ENCODE data around the gene SPART.
"Not testable (repeated sequence)": the region's sequence is repeated elsewhere in the genome, so short reads cannot be mapped to it uniquely, and the experiment has no call there.

The SPART gene

DNA sequence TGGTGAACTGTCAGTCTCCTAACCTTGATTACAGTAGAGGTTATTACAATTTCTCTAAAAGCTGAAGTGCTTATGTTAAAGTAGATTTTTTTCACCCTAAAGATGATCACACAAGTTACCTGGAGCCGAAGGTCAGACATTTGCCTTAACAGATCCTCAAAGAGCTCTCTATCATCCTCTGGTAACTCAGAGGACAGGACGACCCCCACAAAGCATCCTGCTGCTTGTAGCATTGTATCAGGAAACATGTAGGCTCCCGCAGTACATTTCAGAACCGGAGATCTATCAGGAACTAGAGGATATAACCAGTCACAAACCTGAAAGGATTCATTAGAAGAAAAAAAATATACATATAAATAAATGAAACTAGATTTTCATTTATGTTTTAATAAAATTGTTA lies 14.9 kb downstream of the SPART start:
- H3K4me3 ChIP-seq (ENCODE audit: severe bottlenecking), result no peak overlapping the region
- peaks cover 80% of the 10 kb centered on the region for H3K36me3 ChIP-seq (ENCODE audit: low read depth)
- TF ChIP-seq, protein P1, sequence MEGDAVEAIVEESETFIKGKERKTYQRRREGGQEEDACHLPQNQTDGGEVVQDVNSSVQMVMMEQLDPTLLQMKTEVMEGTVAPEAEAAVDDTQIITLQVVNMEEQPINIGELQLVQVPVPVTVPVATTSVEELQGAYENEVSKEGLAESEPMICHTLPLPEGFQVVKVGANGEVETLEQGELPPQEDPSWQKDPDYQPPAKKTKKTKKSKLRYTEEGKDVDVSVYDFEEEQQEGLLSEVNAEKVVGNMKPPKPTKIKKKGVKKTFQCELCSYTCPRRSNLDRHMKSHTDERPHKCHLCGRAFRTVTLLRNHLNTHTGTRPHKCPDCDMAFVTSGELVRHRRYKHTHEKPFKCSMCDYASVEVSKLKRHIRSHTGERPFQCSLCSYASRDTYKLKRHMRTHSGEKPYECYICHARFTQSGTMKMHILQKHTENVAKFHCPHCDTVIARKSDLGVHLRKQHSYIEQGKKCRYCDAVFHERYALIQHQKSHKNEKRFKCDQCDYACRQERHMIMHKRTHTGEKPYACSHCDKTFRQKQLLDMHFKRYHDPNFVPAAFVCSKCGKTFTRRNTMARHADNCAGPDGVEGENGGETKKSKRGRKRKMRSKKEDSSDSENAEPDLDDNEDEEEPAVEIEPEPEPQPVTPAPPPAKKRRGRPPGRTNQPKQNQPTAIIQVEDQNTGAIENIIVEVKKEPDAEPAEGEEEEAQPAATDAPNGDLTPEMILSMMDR (IDR thresholded peaks at IDR 0.05; ENCODE audit: poor library complexity, severe bottlenecking), result no peak
- DNase-seq (ENCODE audit: low spot score) (no peak), ATAC-seq (ENCODE audit: low read depth) (no peak)
- H3K27ac ChIP-seq (ENCODE audit: poor library complexity, severe bottlenecking), result no peak overlapping the region
- no peaks in the 10 kb centered on the region for H3K9me3 ChIP-seq (ENCODE audit: severe bottlenecking)
- H3K27me3 ChIP-seq (ENCODE audit: insufficient read depth, poor library complexity, severe bottlenecking), result no peaks in the 10 kb centered on the region
- peaks cover 18% of the 10 kb centered on the region for H3K4me1 ChIP-seq (ENCODE audit: insufficient read depth, poor library complexity, severe bottlenecking)

DNA sequence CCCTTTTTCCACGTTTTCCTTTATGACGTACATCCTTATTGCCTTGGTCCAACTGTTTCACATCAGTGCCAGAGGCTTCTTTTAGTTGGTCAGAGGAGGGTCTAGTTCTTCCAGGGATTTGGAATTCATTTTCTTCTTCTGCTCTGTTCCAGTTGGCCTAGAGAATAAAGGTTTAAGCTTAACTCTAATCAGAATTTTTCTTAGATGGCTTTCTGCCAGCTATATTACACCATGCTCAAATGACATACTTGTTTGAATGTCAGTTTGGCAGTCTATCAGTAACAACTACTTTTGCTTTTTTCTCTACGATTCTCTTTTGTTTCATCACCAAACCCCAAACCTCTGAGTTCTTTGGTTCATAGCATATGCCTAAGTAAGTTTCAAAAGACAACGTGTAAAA lies 16.8 kb downstream of the SPART start:
- ATAC-seq (ENCODE audit: low read depth) (no peak), DNase-seq (ENCODE audit: low spot score) (no peak)
- peaks cover 94% of the 10 kb centered on the region for H3K36me3 ChIP-seq (ENCODE audit: low read depth)
- peaks cover 15% of the 10 kb centered on the region for H3K4me1 ChIP-seq (ENCODE audit: insufficient read depth, poor library complexity, severe bottlenecking)
- H3K9me3 ChIP-seq (ENCODE audit: severe bottlenecking), result no peaks in the 10 kb centered on the region
- no peak overlapping the region for H3K4me3 ChIP-seq (ENCODE audit: severe bottlenecking)
- H3K27me3 ChIP-seq (ENCODE audit: insufficient read depth, poor library complexity, severe bottlenecking), result no peaks in the 10 kb centered on the region
- no peak overlapping the region for H3K27ac ChIP-seq (ENCODE audit: poor library complexity, severe bottlenecking)
- TF ChIP-seq, protein P1 (IDR thresholded peaks at IDR 0.05; ENCODE audit: poor library complexity, severe bottlenecking), result no peak

DNA sequence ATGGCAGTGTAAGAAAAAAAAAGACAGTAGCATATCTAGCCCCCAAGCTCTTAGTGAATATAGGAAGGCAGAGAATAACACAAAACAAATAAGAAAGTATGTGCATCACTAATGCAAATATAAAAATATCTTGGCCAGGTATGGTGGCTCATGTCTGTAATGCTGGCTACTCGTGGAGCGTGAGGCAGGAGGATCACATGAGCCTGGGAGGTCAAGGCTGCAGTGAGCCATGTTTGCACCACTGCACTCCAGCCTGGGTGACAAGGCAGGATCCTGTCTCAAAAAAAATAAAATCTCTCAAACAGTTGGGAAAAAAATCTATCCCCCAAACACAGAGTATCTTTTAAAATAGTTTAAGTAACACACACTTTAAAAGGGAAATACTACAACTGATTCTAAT lies 17.4 kb downstream of the SPART start:
- H3K36me3 ChIP-seq (ENCODE audit: low read depth), result peaks cover 92% of the 10 kb centered on the region
- DNase-seq (ENCODE audit: low spot score), result no peak
- no peak overlapping the region for H3K27ac ChIP-seq (ENCODE audit: poor library complexity, severe bottlenecking)
- no peaks in the 10 kb centered on the region for H3K27me3 ChIP-seq (ENCODE audit: insufficient read depth, poor library complexity, severe bottlenecking)
- H3K4me1 ChIP-seq (ENCODE audit: insufficient read depth, poor library complexity, severe bottlenecking), result peaks cover 15% of the 10 kb centered on the region
- no peak for ATAC-seq (ENCODE audit: low read depth)
- TF ChIP-seq, protein P1 (IDR thresholded peaks at IDR 0.05; ENCODE audit: poor library complexity, severe bottlenecking), result no peak
- H3K4me3 ChIP-seq (ENCODE audit: severe bottlenecking), result no peak overlapping the region
- H3K9me3 ChIP-seq (ENCODE audit: severe bottlenecking), result no peaks in the 10 kb centered on the region

DNA sequence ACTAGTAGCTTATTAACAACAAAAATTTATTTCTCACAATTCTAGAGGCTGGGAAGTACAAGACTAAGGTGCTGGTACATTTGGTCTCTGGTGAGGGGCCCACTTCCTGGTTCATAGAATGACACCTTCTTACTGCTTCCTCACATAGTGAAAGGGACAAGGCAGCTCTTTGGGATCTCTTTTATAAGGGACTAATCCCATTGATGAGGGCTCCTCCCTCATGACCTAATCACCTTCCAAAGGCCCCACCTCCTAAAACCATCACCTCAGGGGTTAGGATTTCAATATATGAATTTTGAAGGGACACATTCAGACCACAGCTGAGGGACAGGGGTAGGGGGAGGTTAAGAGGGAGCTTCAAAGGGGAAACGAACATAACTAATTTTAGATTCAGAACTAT lies 20.3 kb downstream of the SPART start:
- Histone ChIP-seq H3K27me3 (ENCODE audit: insufficient read depth, poor library complexity, severe bottlenecking) (no peaks in the 10 kb centered on the region), H3K4me1 (ENCODE audit: insufficient read depth, poor library complexity, severe bottlenecking) (no peaks in the 10 kb centered on the region), H3K4me3 (ENCODE audit: severe bottlenecking) (no peak overlapping the region), H3K9me3 (ENCODE audit: severe bottlenecking) (no peaks in the 10 kb centered on the region), H3K36me3 (ENCODE audit: low read depth) (peaks cover 87% of the 10 kb centered on the region), H3K27ac (ENCODE audit: poor library complexity, severe bottlenecking) (no peak overlapping the region)
- TF ChIP-seq, protein P1 (IDR thresholded peaks at IDR 0.05; ENCODE audit: poor library complexity, severe bottlenecking), result no peak
- ATAC-seq (ENCODE audit: low read depth), result no peak
- no peak for DNase-seq (ENCODE audit: low spot score)

DNA sequence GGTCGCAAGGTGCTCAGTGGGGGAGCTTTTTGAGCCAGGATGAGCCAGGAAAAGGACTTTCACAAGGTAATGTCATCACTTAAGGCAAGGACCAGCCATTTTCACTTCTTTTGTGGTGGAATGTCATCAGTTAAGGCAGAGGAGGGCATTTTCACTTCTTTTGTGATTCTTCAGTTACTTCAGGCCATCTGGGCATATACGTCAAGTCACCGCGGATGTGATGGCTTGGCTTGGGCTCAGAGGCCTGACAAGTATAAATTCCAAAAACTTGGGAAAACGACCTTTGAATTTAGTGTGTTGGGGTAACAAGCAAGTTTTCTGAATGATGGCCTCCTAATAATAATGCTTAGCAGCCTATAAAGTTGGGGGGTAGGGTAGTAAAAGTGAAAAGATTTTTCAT lies 21.3 kb downstream of the SPART start:
- not testable (repeated sequence) for H3K4me1 ChIP-seq (ENCODE audit: insufficient read depth, poor library complexity, severe bottlenecking); ATAC-seq (ENCODE audit: low read depth); DNase-seq (ENCODE audit: low spot score); H3K27ac ChIP-seq (ENCODE audit: poor library complexity, severe bottlenecking); H3K9me3 ChIP-seq (ENCODE audit: severe bottlenecking); H3K4me3 ChIP-seq (ENCODE audit: severe bottlenecking); H3K27me3 ChIP-seq (ENCODE audit: insufficient read depth, poor library complexity, severe bottlenecking)
- H3K36me3 ChIP-seq (ENCODE audit: low read depth), result peaks cover 77% of the 10 kb centered on the region
